ENCODE measurements around the gene CCNT1.

- TF ChIP-seq CTCF (conservative IDR thresholded peaks at IDR 0.05; ENCODE audit: low read depth, low read length) (no peak), EZH2 (IDR thresholded peaks at IDR 0.05; ENCODE audit: borderline replicate concordance, low read depth, low read length, poor library complexity, severe bottlenecking) (no peak)
Measured at GRCh38 chr12:48651681-48652080, 64.8 kb downstream of the CCNT1 start.

All from A673 (cell line).